DND-41 (cell line): ENCODE results near the gene LRP10.
"Not testable (repeated sequence)": the region's sequence is repeated elsewhere in the genome, so short reads cannot be mapped to it uniquely, and the experiment has no call there.

ENCODE experiments used
- CTCF ChIP-seq: IDR thresholded peaks from 2 replicates; pipeline ENCODE4 v1.5.1; 2012; ENCODE audit warnings: borderline replicate concordance, low read length, moderate library complexity, mild to moderate bottlenecking; ENCODE audit not compliant: poor library complexity, severe bottlenecking; ENCODE audit errors: extremely low read depth
- EZH2 ChIP-seq: IDR thresholded peaks from 3 replicates; pipeline ENCODE4 v1.6.1; 2012; ENCODE audit warnings: borderline replicate concordance, low read depth, mild to moderate bottlenecking, moderate library complexity, low read length, inconsistent platforms; ENCODE audit not compliant: severe bottlenecking

- TF ChIP-seq CTCF, EZH2: not testable (repeated sequence)
Measured at GRCh38 chr14:22914836-22915235, 43.3 kb downstream of the LRP10 start.
